ENCODE results near the gene PLA2G2E. TPM values are rescaled to one million over a fixed set of nuclear protein-coding genes. Genes with fewer than 3 reads are reported as not detected.
A peak's percentile ranks its signal among the peaks of the same experiment; 100 is the strongest.
"Not testable (repeated sequence)": the region's sequence is repeated elsewhere in the genome, so short reads cannot be mapped to it uniquely, and the experiment has no call there.

PLA2G2E gene
- polyA plus RNA-seq, 1 donor: not detected

- DNase-seq: no peak
Measured at GRCh38 chr1:19884312-19884711, 39.1 kb downstream of the PLA2G2E start.

DNA sequence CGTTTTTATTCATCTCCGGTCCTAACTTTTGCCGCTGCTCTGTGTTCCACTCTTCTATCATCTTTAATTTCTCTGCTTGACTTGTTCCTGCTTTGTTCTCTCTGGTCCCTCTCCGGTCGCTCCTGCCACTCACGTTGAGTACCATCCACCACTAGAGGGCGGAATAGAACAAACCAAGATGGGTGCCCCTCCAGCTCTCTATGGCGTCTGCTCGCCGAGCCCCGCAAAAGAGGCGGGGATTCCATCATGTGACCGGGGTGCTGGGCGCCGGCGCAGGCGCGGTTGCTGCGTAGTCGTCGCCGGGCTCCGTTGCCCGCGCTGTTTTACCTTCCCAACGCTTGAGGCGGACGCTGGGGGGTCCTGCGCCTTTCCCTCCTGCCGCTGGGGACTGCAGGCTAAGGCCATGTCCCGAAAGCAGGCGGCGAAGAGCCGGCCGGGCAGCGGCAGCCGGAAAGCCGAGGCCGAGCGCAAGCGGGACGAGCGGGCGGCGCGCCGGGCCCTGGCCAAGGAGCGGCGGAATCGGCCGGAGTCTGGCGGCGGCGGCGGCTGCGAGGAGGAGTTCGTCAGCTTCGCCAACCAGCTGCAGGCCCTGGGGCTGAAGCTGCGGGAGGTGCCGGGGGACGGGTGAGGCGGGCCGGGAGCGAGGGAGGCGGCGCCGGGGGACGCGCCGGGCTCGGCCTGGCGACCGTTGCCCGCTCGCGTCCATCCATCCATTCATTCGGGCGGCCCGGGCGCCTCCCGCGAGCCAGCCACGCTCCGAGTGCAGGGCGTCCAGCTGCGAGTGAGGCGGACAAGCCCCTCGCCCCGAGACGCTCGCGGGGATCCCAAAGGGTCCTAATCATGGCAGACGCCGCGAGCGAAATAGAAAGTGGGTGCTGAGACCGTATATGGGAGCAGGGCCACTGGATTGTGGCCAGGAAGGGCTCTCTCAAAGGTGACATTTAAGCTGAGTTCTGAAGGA, 41.0 kb downstream of the PLA2G2E start, which contains the start of gene OTUD3:
Gene OTUD3 (plus strand): TSS at position 285 of the 961 bp plus-strand sequence. CDS start 119 bp downstream, at position 404.
- peak; percentile 99 for DNase-seq

GRCh38 chr1:19880841-19881240, 42.6 kb downstream of the PLA2G2E start:
- DNase-seq: not testable (repeated sequence)

DNA sequence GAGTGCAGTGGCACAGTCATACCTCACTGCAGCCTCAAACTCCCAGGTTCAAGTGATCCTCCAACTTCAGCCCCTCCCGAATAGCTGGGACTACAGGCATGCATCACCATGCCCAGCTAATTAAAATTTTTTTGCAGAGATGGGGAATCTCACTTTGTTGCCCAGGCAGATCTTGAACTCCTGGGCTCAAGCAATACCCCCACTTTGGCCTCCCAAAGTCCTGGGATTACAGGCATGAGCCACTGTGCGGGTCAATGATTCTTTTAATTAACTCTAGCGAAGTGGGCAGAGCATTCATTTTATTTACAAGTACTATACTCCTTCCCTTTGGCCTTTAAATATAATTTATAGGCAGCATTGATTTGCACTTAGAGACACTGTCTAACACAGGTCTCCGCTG, 43.8 kb downstream of the PLA2G2E start:
- DNase-seq: peak; percentile 39

DNA sequence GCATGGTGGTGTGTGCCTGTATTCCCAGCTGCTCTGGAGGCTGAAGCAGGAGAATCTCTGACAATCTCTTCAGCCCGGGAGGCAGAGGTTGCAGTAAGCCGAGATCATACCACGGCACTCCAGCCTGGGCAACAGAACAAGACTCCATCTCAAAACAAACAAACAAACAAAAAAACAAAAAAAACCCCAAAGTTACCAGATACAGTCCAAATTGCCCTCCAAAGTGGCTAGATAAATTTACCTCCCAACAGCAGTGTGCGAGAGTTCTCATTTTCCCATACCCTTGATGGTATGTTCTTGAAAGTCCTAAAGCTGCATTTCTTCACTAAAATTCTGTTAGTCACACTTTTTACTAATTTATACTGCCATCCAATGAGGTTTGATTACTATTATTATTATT, 44.2 kb downstream of the PLA2G2E start:
- no peak for DNase-seq

DNA sequence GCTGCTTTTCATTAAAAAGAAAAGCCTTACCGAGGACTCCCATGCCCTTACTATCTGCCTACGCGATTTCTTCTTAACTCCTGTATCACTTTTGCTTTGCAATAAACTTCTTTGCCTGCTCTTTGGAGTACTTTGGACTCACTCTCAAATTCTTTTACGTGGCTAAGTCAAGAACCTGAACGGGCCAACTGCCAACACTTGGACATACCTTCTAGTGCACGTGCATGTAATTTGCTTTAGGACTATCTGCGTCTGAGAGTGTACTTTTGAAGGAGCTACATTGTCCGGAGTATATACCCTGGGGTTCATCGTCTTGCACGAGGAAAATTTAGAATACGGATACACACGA, 44.8 kb downstream of the PLA2G2E start:
- no peak for DNase-seq

DNA sequence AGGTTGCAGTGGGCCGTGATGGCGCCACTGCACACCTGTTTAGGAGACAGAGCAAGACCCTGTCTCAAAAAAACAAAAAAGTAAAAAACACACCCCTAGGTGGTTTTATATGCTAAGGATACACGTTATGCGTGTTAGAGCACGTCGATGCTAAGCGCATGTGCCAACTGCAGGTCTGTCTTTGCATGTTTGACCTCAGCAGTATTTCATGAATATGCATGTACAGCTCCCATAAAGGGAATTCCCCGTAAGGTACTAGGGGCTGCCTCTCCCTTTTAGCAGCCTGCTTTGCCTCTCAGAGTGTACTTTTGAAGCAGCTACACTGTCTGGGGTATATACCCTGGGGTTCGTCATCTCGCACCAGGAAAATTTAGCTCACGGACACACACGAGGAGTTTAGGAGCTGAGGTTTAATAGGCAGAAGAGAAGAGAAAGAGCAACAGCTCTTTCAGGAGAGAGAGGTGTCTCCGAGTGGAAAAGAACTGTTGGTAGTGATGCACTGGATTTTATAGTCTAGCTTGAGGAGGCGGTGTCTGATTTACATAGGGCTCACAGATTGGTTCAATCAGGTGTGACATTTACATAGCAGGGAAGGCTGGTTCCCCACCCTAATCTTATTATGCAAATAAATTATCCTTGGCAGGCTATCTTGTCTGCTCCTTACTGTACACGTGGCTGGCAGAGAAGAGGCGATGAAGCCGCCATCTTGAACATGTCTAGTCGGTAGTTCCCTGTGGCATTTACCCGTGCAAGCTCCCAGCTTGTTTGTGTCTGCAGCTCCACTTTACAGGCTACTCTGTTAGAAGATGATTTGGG, 45.4 kb downstream of the PLA2G2E start:
- DNase-seq: peak; percentile 21

DNA sequence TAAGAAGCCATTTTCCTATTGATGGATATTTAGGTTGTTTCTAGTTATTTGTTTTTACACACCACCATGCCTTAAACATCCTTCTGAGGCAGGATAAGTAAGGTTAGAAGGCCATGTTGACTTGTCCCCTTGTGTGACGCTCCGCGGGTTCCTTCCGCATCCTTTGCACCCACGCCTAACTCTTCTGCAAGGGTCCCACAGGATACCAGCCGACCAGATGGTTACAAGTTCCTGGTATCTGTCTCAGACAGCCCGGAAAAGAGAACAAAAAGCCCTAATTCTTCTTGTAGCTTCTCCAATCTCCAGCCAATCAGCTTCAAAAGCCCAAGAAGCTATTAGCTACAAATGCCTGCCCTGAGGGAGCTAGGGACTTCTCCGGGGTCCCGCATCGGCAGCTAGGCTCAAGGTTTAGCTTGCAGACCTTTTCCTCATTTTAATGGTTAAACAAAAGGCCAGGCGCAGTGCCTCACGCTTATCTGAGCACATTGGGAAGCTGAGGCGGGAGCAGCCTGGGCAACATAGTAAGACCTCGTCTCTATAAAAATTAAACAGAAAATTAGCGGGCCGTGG, 46.2 kb downstream of the PLA2G2E start:
- DNase-seq: no peak

- no peak for DNase-seq
Measured at GRCh38 chr1:19872190-19872589, 51.2 kb downstream of the PLA2G2E start.

Other genes starting within 250 kb of the PLA2G2E start
- gene TMCO4, start 123.7 kb downstream of the PLA2G2E start, polyA plus RNA-seq (ENCODE audit: insufficient read length): 19.4 TPM
- 0.25 TPM for gene RNF186, start 108.3 kb downstream of the PLA2G2E start, polyA plus RNA-seq (ENCODE audit: insufficient read length)
- 28.2 TPM for gene OTUD3, start 41.2 kb downstream of the PLA2G2E start, polyA plus RNA-seq (ENCODE audit: insufficient read length)
- 0.18 TPM for gene PLA2G2A, start 56.0 kb upstream of the PLA2G2E start, polyA plus RNA-seq (ENCODE audit: insufficient read length)
- not detected for gene PLA2G5, start 146.6 kb upstream of the PLA2G2E start, polyA plus RNA-seq (ENCODE audit: insufficient read length)
- 0.08 TPM for gene PLA2G2D, start 195.9 kb upstream of the PLA2G2E start, polyA plus RNA-seq (ENCODE audit: insufficient read length)
- gene PLA2G2F, start 215.7 kb upstream of the PLA2G2E start, polyA plus RNA-seq (ENCODE audit: insufficient read length): 0.37 TPM